HepG2 (cell line): ENCODE data around the gene VCPKMT. TPM values are rescaled to one million over a fixed set of nuclear protein-coding genes. Genes with fewer than 3 reads are reported as not detected.

Experiments
- HOXD1 ChIP-seq: sonication (generic); formaldehyde crosslinking; IDR thresholded peaks from 2 replicates; pipeline ENCODE4 v1.5.0; 2020; ENCODE audit warnings: missing genetic modification reagents
- JUNB ChIP-seq: sonication (generic); formaldehyde crosslinking; IDR thresholded peaks from 2 replicates; pipeline ENCODE4 v1.8.0; 2022; ENCODE audit warnings: missing genetic modification reagents, mild to moderate bottlenecking, borderline replicate concordance
- MEF2D ChIP-seq: sonication (generic); formaldehyde crosslinking; IDR thresholded peaks from 2 replicates; pipeline ENCODE4 v1.5.1; 2020; ENCODE audit warnings: mild to moderate bottlenecking, missing genetic modification reagents
- NR2F1 ChIP-seq, 2 experiments: fragments of 450-650 bp in 1 of 2; formaldehyde crosslinking in 1 of 2; IDR thresholded peaks; 2 replicates each; pipeline versions ENCODE4 v1.5.0 to v1.6.1; 2016 to 2020; ENCODE audit warnings: mild to moderate bottlenecking in 1 of 2, missing compliant biosample characterization in 1 of 2, missing genetic modification reagents in 1 of 2, moderate library complexity in 1 of 2
- PHF20 ChIP-seq: sonication (generic); formaldehyde crosslinking; IDR thresholded peaks from 2 replicates; pipeline ENCODE4 v1.5.0; 2020; ENCODE audit warnings: mild to moderate bottlenecking, missing genetic modification reagents
- RNF2 ChIP-seq: fragments of 450-650 bp; conservative IDR thresholded peaks from 2 replicates; pipeline ENCODE4 v1.6.1; 2016; ENCODE audit warnings: low read depth
- SOX6 ChIP-seq, 2 experiments: fragments of 450-650 bp in 1 of 2; sonication (generic) in 1 of 2; formaldehyde crosslinking in 1 of 2; IDR thresholded peaks; 2 replicates each; pipeline versions ENCODE4 v1.4.0 to v1.6.1; 2017 to 2020; ENCODE audit warnings: antibody characterized with exemption in 1 of 2, mild to moderate bottlenecking in 1 of 2, missing genetic modification reagents in 1 of 2
- ZNF10 ChIP-seq: sonication (generic); formaldehyde crosslinking; IDR thresholded peaks from 2 replicates; pipeline ENCODE4 v1.4.0; 2020; ENCODE audit warnings: mild to moderate bottlenecking, low read depth, missing genetic modification reagents, borderline replicate concordance
- ZNF256 ChIP-seq: sonication (generic); formaldehyde crosslinking; conservative IDR thresholded peaks from 2 replicates; pipeline ENCODE4 v1.4.0; 2020; ENCODE audit warnings: missing genetic modification reagents
- ZNF274 ChIP-seq: sonication (generic); formaldehyde crosslinking; IDR thresholded peaks from 2 replicates; pipeline ENCODE4 v1.5.1; 2020; ENCODE audit warnings: mild to moderate bottlenecking, missing genetic modification reagents
- ZNF609 ChIP-seq: sonication (generic); formaldehyde crosslinking; IDR thresholded peaks from 2 replicates; pipeline ENCODE4 v1.4.0; 2020; ENCODE audit warnings: mild to moderate bottlenecking, missing genetic modification reagents, borderline replicate concordance
- ZNF678 ChIP-seq: sonication (generic); formaldehyde crosslinking; IDR thresholded peaks from 2 replicates; pipeline ENCODE4 v1.4.0; 2020; ENCODE audit warnings: mild to moderate bottlenecking, missing genetic modification reagents
- ZNF766 ChIP-seq: sonication (generic); formaldehyde crosslinking; IDR thresholded peaks from 2 replicates; pipeline ENCODE4 v1.5.0; 2020; ENCODE audit warnings: missing genetic modification reagents, borderline replicate concordance
- polyA plus RNA-seq, 8 experiments: library from polyadenylated mRNA; depleted of rRNA in 3 of 8; stranded (reverse) in 7 of 8; unstranded in 1 of 8; fragments of >200 nt; fragmentation: Illumina TruSeq in 4 of 8; extraction: Trizol in 4 of 8; gene quantifications; 2 replicates each; pipeline versions ENCODE4 v1.2.1 to v1.2.3, GENCODE V29; 2011 to 2016; ENCODE audit warnings: low read depth in 4 of 8, missing spikeins in 1 of 8, mixed read lengths in 1 of 8; ENCODE audit not compliant: insufficient read depth in 1 of 8
- total RNA-seq, 5 experiments: library from RNA; depleted of rRNA; stranded (reverse); fragments of >200 nt; fragmentation: Illumina TruSeq; extraction: Trizol; gene quantifications; 2 replicates each; pipeline ENCODE4 v1.2.3, GENCODE V29; 2016; ENCODE audit warnings: low read depth in 1 of 5
- TF ChIP-seq, protein P1 (sequence below): sonication (generic); formaldehyde crosslinking; IDR thresholded peaks from 2 replicates; pipeline ENCODE4 v1.8.0; 2022; ENCODE audit warnings: missing genetic modification reagents, mild to moderate bottlenecking, moderate library complexity, borderline replicate concordance
- TF ChIP-seq, protein P2 (sequence below): sonication (generic); formaldehyde crosslinking; IDR thresholded peaks from 2 replicates; pipeline ENCODE4 v1.4.0; 2020; ENCODE audit warnings: missing genetic modification reagents
- TF ChIP-seq, protein P3 (sequence below): sonication (generic); formaldehyde crosslinking; IDR thresholded peaks from 2 replicates; pipeline ENCODE4 v1.8.0; 2022; ENCODE audit warnings: missing genetic modification reagents, mild to moderate bottlenecking, borderline replicate concordance

VCPKMT gene
- total and polyA plus RNA-seq, 2 of the 13 experiments (the other 11 are each of a cell fraction or from before 2014, with no cell fraction given): 3.9 to 5.4 TPM

GRCh38 chr14:50067723-50068495, 48.5 kb downstream of the VCPKMT start (continued):
- no peak for TF ChIP-seq NR2F1 (CRISPR knock-in tag; IDR thresholded peaks at IDR 0.05)
- TF ChIP-seq RNF2: no peak
- TF ChIP-seq ZNF10 (CRISPR knock-in tag): no peak
- TF ChIP-seq HOXD1 (CRISPR knock-in tag): no peak
- no peak for TF ChIP-seq ZNF256 (CRISPR knock-in tag)
- TF ChIP-seq, protein P1, sequence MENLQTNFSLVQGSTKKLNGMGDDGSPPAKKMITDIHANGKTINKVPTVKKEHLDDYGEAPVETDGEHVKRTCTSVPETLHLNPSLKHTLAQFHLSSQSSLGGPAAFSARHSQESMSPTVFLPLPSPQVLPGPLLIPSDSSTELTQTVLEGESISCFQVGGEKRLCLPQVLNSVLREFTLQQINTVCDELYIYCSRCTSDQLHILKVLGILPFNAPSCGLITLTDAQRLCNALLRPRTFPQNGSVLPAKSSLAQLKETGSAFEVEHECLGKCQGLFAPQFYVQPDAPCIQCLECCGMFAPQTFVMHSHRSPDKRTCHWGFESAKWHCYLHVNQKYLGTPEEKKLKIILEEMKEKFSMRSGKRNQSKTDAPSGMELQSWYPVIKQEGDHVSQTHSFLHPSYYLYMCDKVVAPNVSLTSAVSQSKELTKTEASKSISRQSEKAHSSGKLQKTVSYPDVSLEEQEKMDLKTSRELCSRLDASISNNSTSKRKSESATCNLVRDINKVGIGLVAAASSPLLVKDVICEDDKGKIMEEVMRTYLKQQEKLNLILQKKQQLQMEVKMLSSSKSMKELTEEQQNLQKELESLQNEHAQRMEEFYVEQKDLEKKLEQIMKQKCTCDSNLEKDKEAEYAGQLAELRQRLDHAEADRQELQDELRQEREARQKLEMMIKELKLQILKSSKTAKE: no peak
- no peak for TF ChIP-seq PHF20 (CRISPR knock-in tag)
- TF ChIP-seq, protein P2, sequence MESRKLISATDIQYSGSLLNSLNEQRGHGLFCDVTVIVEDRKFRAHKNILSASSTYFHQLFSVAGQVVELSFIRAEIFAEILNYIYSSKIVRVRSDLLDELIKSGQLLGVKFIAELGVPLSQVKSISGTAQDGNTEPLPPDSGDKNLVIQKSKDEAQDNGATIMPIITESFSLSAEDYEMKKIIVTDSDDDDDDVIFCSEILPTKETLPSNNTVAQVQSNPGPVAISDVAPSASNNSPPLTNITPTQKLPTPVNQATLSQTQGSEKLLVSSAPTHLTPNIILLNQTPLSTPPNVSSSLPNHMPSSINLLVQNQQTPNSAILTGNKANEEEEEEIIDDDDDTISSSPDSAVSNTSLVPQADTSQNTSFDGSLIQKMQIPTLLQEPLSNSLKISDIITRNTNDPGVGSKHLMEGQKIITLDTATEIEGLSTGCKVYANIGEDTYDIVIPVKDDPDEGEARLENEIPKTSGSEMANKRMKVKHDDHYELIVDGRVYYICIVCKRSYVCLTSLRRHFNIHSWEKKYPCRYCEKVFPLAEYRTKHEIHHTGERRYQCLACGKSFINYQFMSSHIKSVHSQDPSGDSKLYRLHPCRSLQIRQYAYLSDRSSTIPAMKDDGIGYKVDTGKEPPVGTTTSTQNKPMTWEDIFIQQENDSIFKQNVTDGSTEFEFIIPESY (CRISPR knock-in tag): no peak
- no peak for TF ChIP-seq ZNF274 (CRISPR knock-in tag)
- TF ChIP-seq SOX6 (IDR thresholded peaks at IDR 0.05): no peak
- peak; percentile 59 for TF ChIP-seq SOX6 (CRISPR knock-in tag; IDR thresholded peaks at IDR 0.05)
- TF ChIP-seq ZNF609 (CRISPR knock-in tag): no peak
- TF ChIP-seq MEF2D (CRISPR knock-in tag): no peak
- no peak for TF ChIP-seq JUNB (CRISPR knock-in tag)
- TF ChIP-seq ZNF766 (CRISPR knock-in tag): no peak
- TF ChIP-seq, protein P3, sequence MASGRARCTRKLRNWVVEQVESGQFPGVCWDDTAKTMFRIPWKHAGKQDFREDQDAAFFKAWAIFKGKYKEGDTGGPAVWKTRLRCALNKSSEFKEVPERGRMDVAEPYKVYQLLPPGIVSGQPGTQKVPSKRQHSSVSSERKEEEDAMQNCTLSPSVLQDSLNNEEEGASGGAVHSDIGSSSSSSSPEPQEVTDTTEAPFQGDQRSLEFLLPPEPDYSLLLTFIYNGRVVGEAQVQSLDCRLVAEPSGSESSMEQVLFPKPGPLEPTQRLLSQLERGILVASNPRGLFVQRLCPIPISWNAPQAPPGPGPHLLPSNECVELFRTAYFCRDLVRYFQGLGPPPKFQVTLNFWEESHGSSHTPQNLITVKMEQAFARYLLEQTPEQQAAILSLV (CRISPR knock-in tag): no peak
- TF ChIP-seq ZNF678 (CRISPR knock-in tag): no peak
